Germinal center (tissue), 1 donor: ENCODE results near the gene NEDD4L.
"Not testable (repeated sequence)": the region's sequence is repeated elsewhere in the genome, so short reads cannot be mapped to it uniquely, and the experiment has no call there.

Source experiments
- DNase-seq: peaks from one replicate; pipeline ENCODE4 v3.0.0; 2012; ENCODE audit warnings: mixed read lengths, low spot score

NEDD4L gene

DNA sequence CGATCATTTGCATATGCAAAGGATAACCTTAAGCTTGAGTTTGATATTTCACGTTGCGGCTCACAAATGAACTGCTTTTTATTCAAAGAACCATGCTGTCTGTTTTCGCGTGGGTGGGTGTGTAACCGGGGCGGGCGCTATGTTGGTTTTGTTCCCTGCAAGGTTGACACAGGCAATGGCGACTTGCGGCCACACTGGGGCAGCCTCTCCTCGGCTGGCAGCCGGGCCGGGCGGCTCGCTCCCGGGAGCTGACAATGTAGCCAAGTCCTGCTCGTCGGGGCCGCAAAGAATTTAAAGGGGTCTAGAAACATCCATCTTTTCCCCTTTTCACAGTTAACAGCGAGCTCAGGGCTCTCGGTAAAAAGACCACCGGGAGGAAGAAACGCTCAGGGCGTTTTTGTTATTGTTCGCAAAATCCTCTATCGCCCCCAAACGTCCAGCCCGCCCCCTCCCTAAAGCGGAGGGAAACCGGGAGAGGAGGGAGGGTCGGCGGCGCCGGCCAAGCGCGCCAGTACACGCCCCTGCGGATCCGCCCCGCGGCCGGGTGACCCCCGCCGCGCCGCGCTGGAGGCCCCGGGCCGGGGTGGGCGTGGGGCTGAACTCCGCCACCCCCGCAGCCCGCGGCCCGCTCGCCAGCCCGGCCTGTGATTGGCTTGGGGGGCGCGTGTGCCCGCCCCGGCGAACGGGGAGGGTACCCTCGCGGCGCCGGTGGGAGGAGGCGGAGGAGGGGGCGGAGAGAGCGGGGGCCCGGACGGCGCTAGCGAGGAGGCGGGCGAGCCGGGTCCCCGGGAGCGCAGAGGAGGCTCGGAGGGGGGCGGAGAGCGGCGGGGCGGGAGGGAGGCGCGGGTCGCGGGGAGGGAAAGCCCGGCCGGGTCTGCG, at the start of gene NEDD4L:
Gene NEDD4L (plus strand): TSS at position 736 of the 879 bp plus-strand sequence. CDS start 435 bp downstream, outside the sequence.
- DNase-seq: peak; percentile 85

DNA sequence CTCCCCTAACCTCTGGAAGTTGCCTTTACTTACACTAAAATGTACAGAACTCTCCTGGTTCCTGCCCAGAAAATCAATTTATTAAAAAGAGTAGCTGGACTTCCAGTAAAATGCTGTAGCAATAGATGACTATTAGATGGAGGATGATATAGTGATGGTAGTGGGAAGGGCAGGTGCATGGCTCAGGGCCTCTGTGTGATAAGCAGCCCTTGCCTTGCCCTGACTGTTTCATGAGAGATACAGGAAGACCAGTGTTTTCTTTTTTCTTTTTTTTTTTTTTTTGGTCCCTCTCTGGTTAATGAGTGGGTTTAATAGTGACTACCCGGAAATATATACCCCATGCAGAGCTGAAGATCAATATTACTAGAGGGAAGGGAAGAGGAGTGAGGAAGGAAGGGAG, 48.7 kb upstream of the NEDD4L start:
- no peak for DNase-seq

GRCh38 chr18:57996894-57997293, 47.1 kb upstream of the NEDD4L start:
- DNase-seq: not testable (repeated sequence)

DNA sequence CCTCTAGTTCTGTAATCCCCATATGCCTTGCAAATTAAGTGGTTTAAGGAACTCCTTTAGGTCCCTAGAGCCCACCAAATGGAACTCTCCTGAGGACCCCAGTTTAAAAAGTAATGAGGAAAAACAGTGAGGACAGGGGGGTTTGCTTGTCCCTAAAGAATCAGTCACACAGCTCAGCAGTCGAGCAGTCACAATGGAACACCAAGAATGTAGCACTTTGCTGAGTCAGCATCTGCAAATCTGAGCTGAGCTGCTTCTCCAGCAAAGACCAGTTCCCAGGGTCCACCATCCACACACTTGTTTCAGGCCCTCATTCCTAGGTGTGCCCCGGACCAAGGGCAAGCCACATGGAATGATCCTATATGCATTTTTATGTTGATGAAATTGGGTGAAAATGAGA, 46.2 kb upstream of the NEDD4L start:
- no peak for DNase-seq

DNA sequence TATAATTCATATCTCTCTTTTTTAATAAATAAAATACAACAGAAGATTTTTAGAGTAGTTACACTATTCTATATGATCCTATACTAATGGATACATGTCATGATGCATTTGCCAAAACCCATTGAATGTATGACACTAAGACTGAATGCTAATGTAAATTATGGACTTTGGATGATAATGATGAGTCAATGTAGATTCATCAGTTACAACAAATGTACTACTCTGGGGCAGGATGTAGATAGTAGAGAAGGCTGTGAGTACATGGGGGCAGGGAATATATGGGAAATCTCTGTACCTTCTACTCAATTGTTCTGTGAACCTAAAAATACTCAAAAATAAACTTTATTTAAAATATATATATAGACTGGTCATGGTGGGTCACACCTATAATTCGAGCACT, 45.6 kb upstream of the NEDD4L start:
- no peak for DNase-seq

DNA sequence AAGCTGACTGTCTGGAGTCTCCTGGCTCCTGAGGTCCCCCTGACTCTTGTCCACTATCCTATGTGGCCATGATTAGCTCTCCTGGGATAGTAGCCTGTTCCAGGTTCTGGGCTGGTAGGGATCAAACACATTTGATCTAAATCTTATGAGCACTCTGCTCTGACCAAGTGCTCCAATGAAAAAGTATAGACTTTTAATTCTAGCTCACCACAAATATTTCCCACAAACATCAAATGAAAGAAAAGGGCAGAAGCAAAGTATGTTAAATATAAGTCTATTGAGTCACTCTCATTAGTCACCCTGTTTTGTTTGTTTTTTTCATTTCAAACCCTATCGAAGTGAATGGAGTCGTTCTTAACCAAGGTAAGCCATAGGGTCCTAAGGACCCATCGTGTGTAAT, 39.7 kb upstream of the NEDD4L start:
- no peak for DNase-seq

DNA sequence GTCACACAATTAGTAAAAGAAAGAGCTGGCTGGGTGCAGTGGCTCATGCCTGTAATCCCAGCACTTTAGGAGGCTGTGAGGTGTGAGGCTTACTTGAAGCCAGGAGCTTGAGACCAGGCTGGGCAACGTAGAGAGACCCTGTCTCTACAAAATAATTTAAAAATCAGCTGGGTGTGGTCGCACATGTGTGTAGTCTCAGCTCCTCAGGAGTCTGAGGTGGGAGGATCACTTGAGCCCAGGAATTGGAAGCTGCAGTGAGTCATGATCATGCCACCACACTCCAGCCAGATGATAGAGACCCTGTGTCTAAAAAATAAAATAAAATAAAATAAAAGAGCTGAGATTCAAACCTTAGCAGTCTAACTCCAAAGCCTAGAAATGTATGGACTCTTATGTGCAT, 39.0 kb upstream of the NEDD4L start:
- DNase-seq: no peak

DNA sequence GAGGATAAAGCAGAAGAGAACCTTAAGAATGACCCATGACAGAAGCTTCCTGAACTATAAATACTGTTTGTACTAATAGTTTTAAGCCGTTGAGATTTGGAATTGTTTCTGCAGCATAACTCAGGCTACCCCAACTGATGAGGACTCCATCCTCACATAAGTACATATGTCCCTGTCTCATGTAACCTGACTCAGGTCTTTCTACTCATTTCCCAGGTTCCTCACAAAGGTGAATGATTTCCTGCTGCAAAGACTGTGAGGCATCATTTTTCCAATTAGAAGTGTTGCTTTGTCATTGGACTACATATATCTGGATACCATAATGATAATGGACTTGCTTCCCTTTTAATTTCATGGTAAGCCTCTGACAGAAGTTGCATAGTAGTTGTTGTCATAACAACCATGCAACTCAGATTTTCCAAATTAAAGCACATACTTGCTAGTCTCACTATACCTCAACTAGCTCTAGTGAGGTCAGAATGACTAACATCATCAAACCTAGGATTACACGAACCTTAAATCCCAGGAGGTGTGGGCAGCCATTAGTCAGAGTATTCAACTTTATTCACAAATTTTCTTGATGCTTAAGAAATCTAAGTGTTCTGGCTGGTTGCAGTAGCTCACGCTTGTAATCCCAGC, 38.0 kb upstream of the NEDD4L start:
- no peak for DNase-seq

DNA sequence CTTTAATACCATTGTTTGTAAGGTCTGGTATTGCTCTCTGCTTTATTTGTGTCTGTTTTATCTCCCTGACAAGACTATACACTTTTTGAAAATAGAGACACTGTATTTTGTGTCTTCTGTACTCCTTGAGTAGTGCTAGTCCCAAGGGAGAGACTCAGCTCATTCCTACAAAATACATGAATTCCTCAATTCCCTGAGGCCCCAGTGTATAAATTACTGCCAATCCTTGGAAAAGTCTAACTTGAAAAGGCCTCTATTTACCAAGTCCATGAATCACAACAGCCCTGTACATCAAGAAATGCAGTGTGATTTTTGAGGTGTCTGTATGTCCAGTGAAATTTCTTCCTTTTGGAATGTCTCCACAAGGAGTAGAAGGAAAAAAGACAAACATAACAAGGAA, 34.9 kb upstream of the NEDD4L start:
- DNase-seq: no peak

DNA sequence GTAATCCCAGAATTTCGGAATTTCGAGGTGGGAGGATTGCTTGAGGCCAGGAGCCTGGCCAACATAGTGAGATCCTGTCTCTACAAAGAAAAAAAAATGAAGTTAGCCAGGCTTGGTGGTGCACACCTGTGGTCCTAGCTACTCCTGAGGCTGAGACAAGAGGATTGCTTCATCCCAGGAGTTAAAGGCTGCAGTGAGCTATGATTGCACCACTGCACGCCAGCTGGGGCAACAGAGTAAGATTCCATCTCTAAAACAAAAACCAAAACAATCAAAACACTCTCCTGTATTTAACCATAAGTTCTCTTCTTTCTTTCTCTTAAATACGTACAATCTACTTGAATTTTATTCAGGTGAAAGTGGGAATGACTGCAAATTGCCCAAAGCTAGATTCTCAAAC, 33.8 kb upstream of the NEDD4L start:
- no peak for DNase-seq

DNA sequence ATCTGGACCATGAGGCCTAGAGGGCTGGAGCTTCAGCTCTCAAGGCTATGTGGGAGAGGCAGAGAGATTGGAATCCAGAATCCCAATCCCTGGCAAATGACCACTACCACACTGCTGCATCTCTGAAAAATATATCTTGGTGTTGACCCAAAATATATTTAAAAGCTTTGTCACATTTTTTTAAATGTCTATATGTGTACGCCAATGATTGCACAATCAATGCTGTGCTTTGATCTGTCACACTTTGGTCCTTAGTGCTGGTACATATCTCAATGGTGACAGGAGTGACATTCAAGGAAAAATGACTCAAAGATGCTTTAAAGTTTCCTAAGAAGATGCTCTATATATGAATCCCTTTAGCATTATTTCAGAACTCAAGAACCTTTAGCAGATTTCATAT, 31.7 kb upstream of the NEDD4L start:
- DNase-seq: no peak

DNA sequence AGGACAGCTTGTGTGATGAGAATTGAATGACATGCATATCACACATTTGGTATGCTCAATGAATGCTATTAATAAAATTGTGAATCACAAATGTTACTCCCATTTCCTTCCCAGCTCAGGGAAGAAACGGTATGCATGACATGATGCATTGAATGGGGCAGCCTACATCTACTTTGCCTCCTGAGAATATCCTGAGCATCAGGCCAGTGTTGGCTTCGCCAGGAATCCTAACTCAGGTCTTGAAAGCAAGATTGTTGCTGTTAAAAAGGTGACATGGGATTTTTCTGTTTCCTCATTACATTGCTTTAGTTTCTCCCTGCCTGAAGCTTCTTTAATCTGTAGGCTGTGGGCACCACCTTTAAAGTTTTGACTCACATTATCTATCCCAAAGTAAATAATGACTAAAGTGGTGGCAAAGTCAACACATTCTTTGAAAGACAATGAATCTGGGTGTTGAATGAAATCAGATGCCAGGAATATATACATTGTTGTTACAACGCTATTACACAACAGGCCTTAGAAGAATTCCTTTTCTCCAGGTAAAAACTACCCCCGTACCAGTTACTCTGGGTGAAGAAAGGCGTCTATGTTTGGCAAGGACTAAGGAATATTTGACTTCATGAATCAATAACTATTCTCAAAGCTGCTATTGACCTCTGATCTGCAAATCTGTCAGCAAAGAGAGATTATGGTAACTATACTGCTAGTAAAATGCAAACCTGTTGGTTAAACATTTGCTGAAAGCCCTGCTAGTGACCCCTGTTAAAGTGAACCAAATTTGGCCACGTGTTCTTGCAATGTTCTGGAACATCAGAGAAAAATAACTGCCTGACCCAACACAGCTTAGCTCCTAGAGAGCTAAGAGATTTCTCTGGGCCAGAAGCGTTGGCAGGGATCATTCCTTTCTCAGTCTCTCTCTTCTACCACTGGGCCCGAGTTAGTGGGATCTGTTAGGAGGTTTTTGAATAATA, 30.5 kb upstream of the NEDD4L start:
- DNase-seq: no peak

- DNase-seq: peak; percentile 79
Measured at GRCh38 chr18:58015065-58015780, 28.8 kb upstream of the NEDD4L start.

DNA sequence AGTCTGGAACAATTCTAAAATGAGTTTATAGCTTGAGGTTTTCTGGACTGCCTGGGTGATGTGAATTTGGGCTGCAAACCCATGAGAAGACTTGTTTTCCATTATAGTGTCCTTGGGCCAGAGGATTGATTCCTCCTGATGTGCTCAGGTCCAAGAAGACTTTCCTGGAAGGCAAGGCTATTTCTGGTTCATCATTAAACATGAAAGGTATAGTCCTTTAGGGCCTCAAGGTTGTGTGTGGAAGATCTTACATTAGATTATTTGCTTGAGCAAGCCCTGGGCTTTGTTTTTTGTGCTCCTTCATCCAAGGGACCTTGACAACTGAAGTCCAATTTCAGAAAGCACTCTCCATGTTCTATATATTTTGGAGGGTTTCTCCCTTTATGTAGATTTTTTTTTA, 26.8 kb upstream of the NEDD4L start:
- DNase-seq: no peak

- DNase-seq: no peak
Measured at GRCh38 chr18:58020567-58021107, 23.4 kb upstream of the NEDD4L start.

DNA sequence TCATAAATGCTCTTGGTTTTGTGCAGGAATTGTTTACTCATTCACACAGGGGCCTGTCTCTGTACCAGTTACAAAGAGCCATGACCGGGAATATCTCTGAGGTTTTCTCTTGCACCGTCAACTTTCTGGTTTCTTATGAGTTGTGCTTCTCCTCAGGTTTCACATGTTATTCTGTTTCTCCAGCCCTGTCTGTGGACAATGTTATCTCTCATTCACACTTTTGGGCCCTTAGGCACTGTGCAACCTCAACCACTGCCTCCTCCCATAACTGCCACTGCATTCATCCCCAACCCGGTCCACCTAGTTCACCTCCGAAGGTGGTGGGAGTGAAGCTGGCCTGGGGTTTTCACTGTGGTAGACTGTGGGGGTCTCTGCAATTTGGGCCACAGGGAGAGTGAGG, 22.5 kb upstream of the NEDD4L start:
- DNase-seq: no peak

GRCh38 chr18:58023108-58023507, 20.9 kb upstream of the NEDD4L start:
- DNase-seq: no peak

- no peak for DNase-seq
Measured at GRCh38 chr18:58024139-58024538, 19.9 kb upstream of the NEDD4L start.

DNA sequence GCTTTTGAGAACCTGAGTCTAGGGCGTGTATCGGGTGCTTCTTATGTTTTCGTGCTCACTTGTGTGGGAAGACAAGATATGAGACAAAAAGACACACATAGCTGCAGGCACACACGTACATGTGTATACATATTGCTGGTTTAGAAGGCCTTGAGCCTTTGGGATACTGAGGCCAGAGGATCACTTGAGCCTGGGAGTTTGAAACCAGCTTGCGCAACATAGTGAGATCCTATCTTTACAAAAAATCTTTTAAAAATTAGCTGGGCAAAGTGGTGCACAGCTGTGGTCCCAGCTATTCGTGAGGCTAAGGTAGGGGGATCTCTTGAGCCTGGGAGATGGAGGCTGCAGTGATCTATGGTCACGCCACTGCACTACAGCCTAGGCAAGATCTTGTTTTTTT, 18.8 kb upstream of the NEDD4L start:
- no peak for DNase-seq

DNA sequence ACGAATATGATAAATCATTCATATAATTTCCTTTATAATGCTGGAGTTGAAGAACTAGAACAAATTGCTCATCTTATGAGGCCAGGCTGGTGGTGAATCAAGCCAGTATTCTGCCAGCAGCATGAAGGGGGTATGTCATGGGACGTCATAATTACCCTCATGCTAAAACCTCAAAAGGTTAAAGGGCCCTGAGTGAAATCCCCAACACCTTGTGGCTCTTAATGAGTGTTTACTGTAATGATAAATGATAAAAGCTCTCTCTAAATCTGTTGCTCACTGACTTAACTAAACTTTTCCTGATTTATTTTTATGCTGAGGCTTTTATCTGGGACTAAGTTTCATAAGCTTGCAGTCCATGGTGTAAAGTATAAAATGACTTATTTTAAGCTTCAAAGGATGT, 18.3 kb upstream of the NEDD4L start:
- DNase-seq: no peak

- no peak for DNase-seq
Measured at GRCh38 chr18:58026395-58026794, 17.6 kb upstream of the NEDD4L start.
